Loucy (cell line): ENCODE data around the gene P3H4.
"Not testable (repeated sequence)": the region's sequence is repeated elsewhere in the genome, so short reads cannot be mapped to it uniquely, and the experiment has no call there.

Experiments used
- CTCF ChIP-seq: fragments of 200-600 bp; sonication (generic); conservative IDR thresholded peaks from 2 replicates; pipeline ENCODE4 v1.5.1; 2014; ENCODE audit warnings: mild to moderate bottlenecking, antibody characterized with exemption, low read length
- EZH2phosphoT487 ChIP-seq: fragments of 200-600 bp; IDR thresholded peaks from 2 replicates; pipeline ENCODE4 v1.6.1; 2018; ENCODE audit warnings: antibody characterized with exemption, mild to moderate bottlenecking, moderate library complexity, borderline replicate concordance

- not testable (repeated sequence) for TF ChIP-seq EZH2phosphoT487, CTCF
Observed at GRCh38 chr17:41829961-41830360, 18.2 kb upstream of the P3H4 start.
